ENCODE data around the gene ZNF583.

The ZNF583 gene

DNA sequence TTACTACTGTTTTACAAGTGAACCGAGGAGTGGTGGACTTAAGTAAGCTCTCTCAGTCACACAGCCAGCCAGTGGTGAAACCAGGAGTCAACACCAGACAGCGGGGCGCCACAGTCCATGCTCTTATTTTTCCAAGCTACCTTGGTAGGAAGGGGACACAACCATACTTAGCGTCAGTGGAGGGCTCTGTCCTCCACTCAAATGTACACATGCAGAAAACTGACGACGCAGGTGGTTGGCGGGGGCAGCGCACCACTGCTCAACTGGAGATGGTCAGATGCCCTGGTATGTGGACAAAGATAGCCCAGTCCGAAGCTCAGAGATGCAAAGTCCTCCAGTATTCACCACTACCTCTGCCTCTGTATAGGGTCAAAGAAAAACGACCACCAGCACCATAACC, 72.0 kb downstream of the ZNF583 start:
- no peak for DNase-seq

Data from SHP77 (cell line).